Muscle of leg (tissue), 16 donors: ENCODE data around the gene SLC38A10. TPM values are rescaled to one million over a fixed set of nuclear protein-coding genes. Genes with fewer than 3 reads are reported as not detected.

Source experiments
- DNase-seq: peaks from one replicate; pipeline ENCODE4 v3.0.0; 2013
- H3K27ac ChIP-seq: one replicate; pipeline ENCODE4 v1.5.1; 2013; ENCODE audit warnings: mild to moderate bottlenecking, low read length, control low read depth
- H3K27me3 ChIP-seq: one replicate; pipeline ENCODE4 v1.6.1; 2013; ENCODE audit warnings: low read length; ENCODE audit not compliant: control insufficient read depth, insufficient read depth
- H3K36me3 ChIP-seq: one replicate; pipeline ENCODE4 v1.6.1; 2013; ENCODE audit warnings: low read length; ENCODE audit not compliant: control insufficient read depth, insufficient read depth
- H3K4me1 ChIP-seq: one replicate; pipeline ENCODE4 v1.6.1; 2013; ENCODE audit warnings: low read length; ENCODE audit not compliant: control insufficient read depth, insufficient read depth
- H3K4me3 ChIP-seq: one replicate; pipeline ENCODE4 v1.5.1; 2013; ENCODE audit warnings: low read length, control low read depth
- H3K9me3 ChIP-seq: replicated peaks from 2 replicates; pipeline ENCODE4 v1.6.1; 2013; ENCODE audit warnings: low read depth, low read length; ENCODE audit not compliant: control insufficient read depth
- WGBS: methylation state at CpG from one replicate; pipeline ENCODE4 v1.1.5; 2013; ENCODE audit warnings: missing lambda C conversion rate; ENCODE audit not compliant: insufficient coverage; 5-methylcytosine and 5-hydroxymethylcytosine counted together
- long read RNA-seq, 11 donors: transcript quantifications; one replicate each; lab custom pipeline, GENCODE V29; 2026
- polyA plus RNA-seq, 8 donors: library from polyadenylated mRNA; unstranded; fragments of 120-200 nt; gene quantifications; one replicate each; pipeline versions ENCODE4 v1.2.1 to v1.2.3, GENCODE V29; 2013; ENCODE audit warnings: inconsistent platforms in 1 of 8, low replicate concordance in 1 of 8; ENCODE audit not compliant: insufficient read length in 8 of 8, insufficient read depth in 1 of 8
- total RNA-seq: library from RNA; stranded (reverse); fragments of 120-200 nt; gene quantifications from one replicate; pipeline ENCODE4 v1.2.4, GENCODE V29; 2013

SLC38A10 gene
- total RNA-seq: 36.7 TPM
- 10 to 100 TPM; 40.7 to 60.1 (median 53.1) TPM for polyA plus RNA-seq
- long read RNA-seq, donor 1, partial matches to known transcripts: 0 of 2 reads
- long read RNA-seq, donor 1, other reads (novel, unspliced or antisense): 0 of 2 reads
- long read RNA-seq, donor 2: 0 reads
- long read RNA-seq, donor 3, full-length matches to known transcripts: 9 of 9 reads
- long read RNA-seq, donor 3, partial matches to known transcripts: 0 of 9 reads
- long read RNA-seq, donor 3, other reads (novel, unspliced or antisense): 0 of 9 reads
- long read RNA-seq, donor 4, partial matches to known transcripts: 0 of 4 reads
- long read RNA-seq, donor 4, other reads (novel, unspliced or antisense): 0 of 4 reads
- long read RNA-seq, donor 5, full-length matches to known transcripts: 12 of 17 reads
- long read RNA-seq, donor 5, partial matches to known transcripts: 5 of 17 reads
- long read RNA-seq, donor 5, other reads (novel, unspliced or antisense): 0 of 17 reads
- long read RNA-seq, donor 6, full-length matches to known transcripts: 9 of 9 reads
- long read RNA-seq, donor 6, partial matches to known transcripts: 0 of 9 reads
- long read RNA-seq, donor 6, other reads (novel, unspliced or antisense): 0 of 9 reads
- long read RNA-seq, donor 7, full-length matches to known transcripts: 5 of 5 reads
- long read RNA-seq, donor 7, partial matches to known transcripts: 0 of 5 reads
- long read RNA-seq, donor 7, other reads (novel, unspliced or antisense): 0 of 5 reads
- long read RNA-seq, donor 8, partial matches to known transcripts: 0 of 1 reads
- long read RNA-seq, donor 8, other reads (novel, unspliced or antisense): 0 of 1 reads
- long read RNA-seq, donor 9, full-length matches to known transcripts: 4 of 4 reads
- long read RNA-seq, donor 9, partial matches to known transcripts: 0 of 4 reads
- long read RNA-seq, donor 9, other reads (novel, unspliced or antisense): 0 of 4 reads
- long read RNA-seq, donor 10, partial matches to known transcripts: 0 of 4 reads
- long read RNA-seq, donor 10, other reads (novel, unspliced or antisense): 0 of 4 reads
- long read RNA-seq, donor 11, full-length matches to known transcripts: 3 of 3 reads
- long read RNA-seq, donor 11, partial matches to known transcripts: 0 of 3 reads
- long read RNA-seq, donor 11, other reads (novel, unspliced or antisense): 0 of 3 reads

GRCh38 chr17:81295031-81295675, at the start of gene SLC38A10:
TSS of gene SLC38A10 (minus strand) at chr17:81295307. CDS start at chr17:81294921, 386 bp downstream.
- peak; percentile 94 for DNase-seq
- no peaks in the 10 kb centered on the region for H3K9me3 ChIP-seq
- peak within 1 kb of the TSS; percentile 63 for H3K4me3 ChIP-seq
- no peaks in the 10 kb centered on the region for H3K27me3 ChIP-seq
- H3K36me3 ChIP-seq: peaks cover 7% of the 10 kb centered on the region
- peaks cover 31% of the 10 kb centered on the region for H3K4me1 ChIP-seq
- WGBS: under 1% methylated on average over 49 of the region's 59 CpGs
- H3K27ac ChIP-seq: peak within 1 kb of the TSS; percentile 87

- H3K27me3 ChIP-seq: no peaks in the 10 kb centered on the region
- H3K4me1 ChIP-seq: peaks cover 55% of the 10 kb centered on the region
- H3K9me3 ChIP-seq: no peaks in the 10 kb centered on the region
- no peak for DNase-seq
- H3K27ac ChIP-seq: peak overlapping the region; percentile 97
- H3K36me3 ChIP-seq: peaks cover 8% of the 10 kb centered on the region
- 2% methylated on average over 34 of the region's 55 CpGs for WGBS
- peak overlapping the region; percentile 98 for H3K4me3 ChIP-seq
Observed at GRCh38 chr17:81342269-81343070, 47.4 kb upstream of the SLC38A10 start.

GRCh38 chr17:81341516-81342268, 46.6 kb upstream of the SLC38A10 start:
- Histone ChIP-seq H3K9me3 (no peaks in the 10 kb centered on the region), H3K4me1 (peaks cover 57% of the 10 kb centered on the region), H3K36me3 (peaks cover 8% of the 10 kb centered on the region), H3K27ac (peak overlapping the region; percentile 89), H3K27me3 (no peaks in the 10 kb centered on the region), H3K4me3 (peak overlapping the region; percentile 98)
- no peak for DNase-seq
- 2% methylated on average over 70 of the region's 83 CpGs for WGBS

- H3K9me3 ChIP-seq: no peaks in the 10 kb centered on the region
- DNase-seq: peak; percentile 93
- 2% methylated on average over 44 of the region's 60 CpGs for WGBS
- peak overlapping the region; percentile 91 for H3K27ac ChIP-seq
- peak overlapping the region; percentile 98 for H3K4me3 ChIP-seq
- H3K27me3 ChIP-seq: no peaks in the 10 kb centered on the region
- peaks cover 58% of the 10 kb centered on the region for H3K4me1 ChIP-seq
- peaks cover 8% of the 10 kb centered on the region for H3K36me3 ChIP-seq
Observed at GRCh38 chr17:81340607-81341515, 45.8 kb upstream of the SLC38A10 start.

- H3K36me3 ChIP-seq: peaks cover 8% of the 10 kb centered on the region
- WGBS: 51% methylated on average over 5 of the region's 11 CpGs
- H3K4me1 ChIP-seq: peaks cover 68% of the 10 kb centered on the region
- peaks cover 3% of the 10 kb centered on the region for H3K27me3 ChIP-seq
- DNase-seq: no peak
- H3K4me3 ChIP-seq: no peak overlapping the region
- H3K27ac ChIP-seq: peak overlapping the region; percentile 91
- H3K9me3 ChIP-seq: no peaks in the 10 kb centered on the region
Observed at GRCh38 chr17:81339534-81340296, 44.6 kb upstream of the SLC38A10 start.

GRCh38 chr17:81339191-81339533, 44.1 kb upstream of the SLC38A10 start:
- no peak for DNase-seq
- WGBS: 27% methylated on average over 2 of the region's 4 CpGs
- H3K27me3 ChIP-seq: peaks cover 3% of the 10 kb centered on the region
- peaks cover 8% of the 10 kb centered on the region for H3K36me3 ChIP-seq
- H3K4me1 ChIP-seq: peaks cover 74% of the 10 kb centered on the region
- peak overlapping the region; percentile 91 for H3K27ac ChIP-seq
- no peaks in the 10 kb centered on the region for H3K9me3 ChIP-seq
- H3K4me3 ChIP-seq: no peak overlapping the region

- 35% methylated on average over 11 of the region's 17 CpGs for WGBS
- peaks cover 80% of the 10 kb centered on the region for H3K4me1 ChIP-seq
- peaks cover 8% of the 10 kb centered on the region for H3K36me3 ChIP-seq
Observed at GRCh38 chr17:81338274-81339190, 43.4 kb upstream of the SLC38A10 start.

More at GRCh38 chr17:81338274-81339190, 43.4 kb upstream of the SLC38A10 start:
- Histone ChIP-seq H3K9me3 (no peaks in the 10 kb centered on the region), H3K27ac (peak overlapping the region; percentile 91), H3K27me3 (peaks cover 3% of the 10 kb centered on the region), H3K4me3 (no peak overlapping the region)
- peak; percentile 63 for DNase-seq
